ENCODE results near the gene PAXX.

- TF ChIP-seq CTCF (IDR thresholded peaks at IDR 0.05) (no peak), POLR2AphosphoS5 (IDR thresholded peaks at IDR 0.05; ENCODE audit: low read depth, low read length) (no peak), REST (IDR thresholded peaks at IDR 0.05; ENCODE audit: insufficient read depth in 1 of 2, low read depth in 2 of 2, low read length in 1 of 2) (no peak)
Measured at GRCh38 chr9:137037483-137037882, 45.3 kb downstream of the PAXX start.

Data from Panc1 (cell line).